Epithelial cell of proximal tubule (primary cell): ENCODE results near the gene METAP2. TPM values are rescaled to one million over a fixed set of nuclear protein-coding genes. Genes with fewer than 3 reads are reported as not detected.

Experiments
- DNase-seq: peaks from one replicate; pipeline ENCODE4 v3.0.0-alpha.2; 2011; ENCODE audit warnings: low read depth
- H3K4me3 ChIP-seq: 2 replicates; pipeline ENCODE4 v1.5.1; 2011; ENCODE audit warnings: low read depth, mild to moderate bottlenecking, low read length
- CTCF ChIP-seq: conservative IDR thresholded peaks from 2 replicates; pipeline ENCODE4 v1.5.1; 2012; ENCODE audit warnings: low read depth, mild to moderate bottlenecking, low read length
- total RNA-seq: library from RNA; depleted of rRNA; stranded (reverse); fragments of >200 nt; gene quantifications from 2 replicates; pipeline ENCODE4 v1.2.3, GENCODE V29; 2015

The METAP2 gene
- total RNA-seq, 1 donor from 2014 or later: 82.2 TPM

GRCh38 chr12:95557625-95558024 is 83.7 kb downstream of the METAP2 start:
- no peak for TF ChIP-seq CTCF
- no peak for DNase-seq
- H3K4me3 ChIP-seq: no peak overlapping the region

Other genes starting within 250 kb of the METAP2 start
- gene USP44, start 77.3 kb downstream of the METAP2 start, total RNA-seq: 2.1 and 7.9 TPM in 2 replicates